CD14-positive monocyte (primary cell): Measurements from ENCODE around the gene ZNF407. TPM values are rescaled to one million over a fixed set of nuclear protein-coding genes. Genes with fewer than 3 reads are reported as not detected.

ENCODE experiments used
- DNase-seq, 3 donors: peaks; one replicate each; pipeline ENCODE4 v3.0.0-alpha.2; 2011 to 2022
- H2AFZ ChIP-seq: 2 replicates; pipeline ENCODE4 v1.6.0; 2012; ENCODE audit warnings: mild to moderate bottlenecking, low read depth, low read length, inconsistent platforms; ENCODE audit not compliant: insufficient read depth, poor library complexity, severe bottlenecking
- H3K27ac ChIP-seq, 2 donors: 1 replicate in 1 of 2; 2 replicates in 1 of 2; pipeline ENCODE4 v1.5.1; 2012 to 2013; ENCODE audit warnings: low read length in 2 of 2, control low read depth in 1 of 2, inconsistent platforms in 1 of 2, low read depth in 1 of 2, mild to moderate bottlenecking in 1 of 2
- H3K27me3 ChIP-seq, 2 donors: one replicate each; pipeline versions ENCODE4 v1.6.0 to v1.6.1; 2011 to 2013; ENCODE audit warnings: low read length in 2 of 2; ENCODE audit not compliant: control insufficient read depth in 2 of 2, insufficient read depth in 2 of 2
- H3K36me3 ChIP-seq, 2 donors: replicated peaks in 1 of 2; 1 replicate in 1 of 2; 2 replicates in 1 of 2; pipeline versions ENCODE4 v1.5.1 to v1.6.1; 2012 to 2013; ENCODE audit warnings: low read length in 2 of 2, control low read depth in 1 of 2, inconsistent platforms in 1 of 2, mild to moderate bottlenecking in 1 of 2; ENCODE audit not compliant: insufficient read depth in 2 of 2, control insufficient read depth in 1 of 2
- H3K4me1 ChIP-seq, 2 donors: 1 replicate in 1 of 2; 2 replicates in 1 of 2; pipeline versions ENCODE4 v1.5.1 to v1.6.1; 2012 to 2013; ENCODE audit warnings: low read length in 2 of 2, control low read depth in 1 of 2, inconsistent platforms in 1 of 2, mild to moderate bottlenecking in 1 of 2, moderate library complexity in 1 of 2; ENCODE audit not compliant: insufficient read depth in 2 of 2, control insufficient read depth in 1 of 2
- H3K4me2 ChIP-seq: replicated peaks from 2 replicates; pipeline ENCODE3; 2012; ENCODE audit warnings: low read length, moderate library complexity, mild to moderate bottlenecking; ENCODE audit not compliant: poor library complexity, severe bottlenecking; ENCODE audit errors: extremely low read depth
- H3K4me3 ChIP-seq, 3 experiments: fragments of 200-600 bp in 1 of 3; sonication (generic) in 1 of 3; replicated peaks in 1 of 3; 1 replicate in 2 of 3; 2 replicates in 1 of 3; pipeline ENCODE4 v1.5.1; 2011 to 2013; ENCODE audit warnings: low read length in 3 of 3, mild to moderate bottlenecking in 3 of 3, control low read depth in 2 of 3, low read depth in 2 of 3, inconsistent platforms in 1 of 3, moderate library complexity in 1 of 3
- H3K79me2 ChIP-seq: 2 replicates; pipeline ENCODE4 v1.6.0; 2012; ENCODE audit warnings: mild to moderate bottlenecking, control low read depth, inconsistent platforms, low read length, moderate library complexity; ENCODE audit not compliant: insufficient read depth
- H3K9ac ChIP-seq: 2 replicates; pipeline ENCODE4 v1.6.0; 2017; ENCODE audit warnings: low read length, mild to moderate bottlenecking; ENCODE audit not compliant: insufficient read depth, poor library complexity, severe bottlenecking
- H3K9me3 ChIP-seq, 2 donors: replicated peaks in 1 of 2; 1 replicate in 1 of 2; 2 replicates in 1 of 2; pipeline versions ENCODE4 v1.5.1 to v1.6.1; 2012 to 2013; ENCODE audit warnings: low read length in 2 of 2, control low read depth in 1 of 2; ENCODE audit not compliant: control insufficient read depth in 1 of 2, insufficient read depth in 1 of 2
- H4K20me1 ChIP-seq: 2 replicates; pipeline ENCODE4 v1.6.0; 2012; ENCODE audit warnings: mild to moderate bottlenecking, low read length, control low read depth, moderate library complexity; ENCODE audit not compliant: insufficient read depth
- H3K27ac Mint-ChIP-seq, 7 donors: one replicate each; pipeline ENCODE4 v1.8.0; 2020; ENCODE audit warnings: mild to moderate bottlenecking in 7 of 7, mixed read lengths in 7 of 7, moderate library complexity in 6 of 7, inconsistent platforms in 2 of 7
- H3K27me3 Mint-ChIP-seq, 3 donors: one replicate each; pipeline ENCODE4 v1.8.0; 2021 to 2022; ENCODE audit warnings: low read depth in 3 of 3, mild to moderate bottlenecking in 3 of 3, mixed read lengths in 3 of 3, moderate library complexity in 3 of 3, inconsistent platforms in 1 of 3
- H3K36me3 Mint-ChIP-seq, 2 donors: one replicate each; pipeline ENCODE4 v1.8.0; 2020; ENCODE audit warnings: mixed read lengths in 2 of 2, inconsistent platforms in 1 of 2, mild to moderate bottlenecking in 1 of 2
- H3K4me1 Mint-ChIP-seq: one replicate; pipeline ENCODE4 v1.8.0; 2020; ENCODE audit warnings: mild to moderate bottlenecking, mixed read lengths
- H3K4me3 Mint-ChIP-seq, 2 donors: one replicate each; pipeline ENCODE4 v1.8.0; 2020; ENCODE audit warnings: mild to moderate bottlenecking in 2 of 2, mixed read lengths in 2 of 2, moderate library complexity in 1 of 2
- H3K9me3 Mint-ChIP-seq, 7 donors: one replicate each; pipeline ENCODE4 v1.8.0; 2020 to 2022; ENCODE audit warnings: mixed read lengths in 7 of 7, mild to moderate bottlenecking in 6 of 7, moderate library complexity in 6 of 7, inconsistent platforms in 2 of 7
- CTCF ChIP-seq: fragments of 200-600 bp; IDR thresholded peaks from one replicate; pipeline ENCODE4 v1.8.0; 2022; ENCODE audit warnings: antibody characterized with exemption, mild to moderate bottlenecking
- WGBS: methylation state at CpG from one replicate; pipeline ENCODE4 v1.1.5; 2013; ENCODE audit warnings: missing lambda C conversion rate; ENCODE audit not compliant: insufficient coverage; 5-methylcytosine and 5-hydroxymethylcytosine counted together
- intact Hi-C, 2 donors: fragments of 100-400 bp; cut with micrococcal nuclease; formaldehyde crosslinking; loops; one replicate each; pipeline versions ENCODE4 v1.15.0 to v1.15.1; 2023
- polyA minus RNA-seq: library from RNA; depleted of rRNA, polyadenylated mRNA; stranded (reverse); fragments of >200 nt; gene quantifications from 2 replicates; pipeline ENCODE4 v1.2.3, GENCODE V29; 2012
- polyA plus RNA-seq, 3 donors: library from polyadenylated mRNA; depleted of rRNA in 1 of 3; unstranded in 2 of 3; stranded (reverse) in 1 of 3; fragments of 300-500 nt in 2 of 3; fragments of >200 nt in 1 of 3; fragmentation: Illumina TruSeq in 2 of 3; gene quantifications; 1 replicate in 2 of 3; 2 replicates in 1 of 3; pipeline ENCODE4 v1.2.3, GENCODE V29; 2012 to 2021
- total RNA-seq, 12 experiments: library from RNA in 1 of 12; stranded (reverse) in 1 of 12; fragments of 120-200 nt in 1 of 12; gene quantifications; one replicate each; pipeline ENCODE4 v1.2.4 and lab custom pipeline; 2013 to 2026; ENCODE audit warnings: mixed read lengths in 6 of 12, inconsistent platforms in 1 of 12

ZNF407 gene, protein sequence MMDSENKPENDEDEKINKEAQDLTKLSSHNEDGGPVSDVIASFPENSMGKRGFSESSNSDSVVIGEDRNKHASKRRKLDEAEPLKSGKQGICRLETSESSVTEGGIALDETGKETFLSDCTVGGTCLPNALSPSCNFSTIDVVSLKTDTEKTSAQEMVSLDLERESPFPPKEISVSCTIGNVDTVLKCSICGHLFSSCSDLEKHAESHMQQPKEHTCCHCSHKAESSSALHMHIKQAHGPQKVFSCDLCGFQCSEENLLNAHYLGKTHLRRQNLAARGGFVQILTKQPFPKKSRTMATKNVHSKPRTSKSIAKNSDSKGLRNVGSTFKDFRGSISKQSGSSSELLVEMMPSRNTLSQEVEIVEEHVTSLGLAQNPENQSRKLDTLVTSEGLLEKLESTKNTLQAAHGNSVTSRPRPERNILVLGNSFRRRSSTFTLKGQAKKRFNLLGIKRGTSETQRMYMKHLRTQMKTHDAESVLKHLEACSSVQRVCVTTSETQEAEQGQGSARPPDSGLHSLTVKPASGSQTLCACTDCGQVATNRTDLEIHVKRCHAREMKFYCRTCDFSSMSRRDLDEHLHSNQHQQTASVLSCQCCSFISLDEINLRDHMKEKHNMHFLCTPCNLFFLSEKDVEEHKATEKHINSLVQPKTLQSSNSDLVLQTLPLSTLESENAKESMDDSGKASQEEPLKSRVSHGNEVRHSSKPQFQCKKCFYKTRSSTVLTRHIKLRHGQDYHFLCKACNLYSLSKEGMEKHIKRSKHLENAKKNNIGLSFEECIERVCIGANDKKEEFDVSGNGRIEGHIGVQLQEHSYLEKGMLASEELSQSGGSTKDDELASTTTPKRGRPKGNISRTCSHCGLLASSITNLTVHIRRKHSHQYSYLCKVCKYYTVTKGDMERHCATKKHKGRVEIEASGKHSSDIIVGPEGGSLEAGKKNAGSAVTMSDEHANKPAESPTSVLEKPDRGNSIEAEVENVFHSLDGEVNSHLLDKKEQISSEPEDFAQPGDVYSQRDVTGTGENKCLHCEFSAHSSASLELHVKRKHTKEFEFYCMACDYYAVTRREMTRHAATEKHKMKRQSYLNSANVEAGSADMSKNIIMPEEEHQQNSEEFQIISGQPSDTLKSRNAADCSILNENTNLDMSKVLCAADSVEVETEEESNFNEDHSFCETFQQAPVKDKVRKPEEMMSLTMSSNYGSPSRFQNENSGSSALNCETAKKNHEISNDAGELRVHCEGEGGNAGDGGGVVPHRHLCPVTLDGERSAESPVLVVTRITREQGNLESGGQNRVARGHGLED (N-terminal part only)
- 11.0 TPM for total RNA-seq (2013)
- polyA plus RNA-seq (1 to 10 TPM; 1.3 to 3.6 (median 1.6) TPM), polyA minus RNA-seq (9.4 and 10.0 TPM in 2 replicates), total RNA-seq (lab: John Stamatoyannopoulos, UW) (38.3 to 100 (median 75.3) reads per million in 11 experiments)

GRCh38 chr18:74597662-74598349 lies at the start of gene ZNF407:
TSS of gene ZNF407 (plus strand) at chr18:74597870. CDS start at chr18:74631020, 33,150 bp downstream.
- intact Hi-C loops = loop anchor here (10.0 kb wide), 2 partner anchors 103 to 353 kb away; partner anchors contain the start of gene CNDP2 (in 1 of the 2)
- peak within 1 kb of the TSS; percentile 94 for H2AFZ ChIP-seq
- Mint-ChIP-seq H3K9me3 (peaks cover 0 to 3% (median 0%) of the 10 kb centered on the region in 7 donors), H3K27ac (peak within 1 kb of the TSS; percentile 96 to 99 (median 98)), H3K36me3 (peaks cover 13 to 25% of the 10 kb centered on the region in 2 donors), H3K4me3 (peak within 1 kb of the TSS; percentile 91 to 95), H3K4me1 (peaks cover 47% of the 10 kb centered on the region), H3K27me3 (no peaks in the 10 kb centered on the region)
- peaks cover 0 to 6% of the 10 kb centered on the region in 2 donors for H3K36me3 ChIP-seq
- peak within 1 kb of the TSS; percentile 92 for H3K4me2 ChIP-seq
- peak within 1 kb of the TSS; percentile 95 for H3K9ac ChIP-seq
- H3K27ac ChIP-seq = peak within 1 kb of the TSS; percentile 94 to 98
- H3K4me1 ChIP-seq = peaks cover 37 to 45% of the 10 kb centered on the region in 2 donors
- H3K79me2 ChIP-seq = peaks cover 86% of the 10 kb centered on the region
- DNase-seq = peak; percentile 81 to 85 (median 83)
- no peak for TF ChIP-seq CTCF
- H3K27me3 ChIP-seq = no peaks in the 10 kb centered on the region
- under 1% methylated on average over 50 of the region's 64 CpGs for WGBS
- peaks cover 24% of the 10 kb centered on the region for H4K20me1 ChIP-seq
- no peaks in the 10 kb centered on the region for H3K9me3 ChIP-seq
- H3K4me3 ChIP-seq = peak within 1 kb of the TSS; percentile 85 to 97 (median 85)
